A204.1 (cell line): ENCODE measurements around the gene TTLL8.

Experiments
- FAIRE-seq: peaks from 2 replicates; lab custom pipeline; 2012; peaks lifted over from hg19 to GRCh38; lab: Jason Lieb, UNC

The TTLL8 gene

GRCh38 chr22:50061141-50061823 lies 3.2 kb upstream of the TTLL8 start:
- no peak for FAIRE-seq

GRCh38 chr22:50060441-50061140 lies 2.5 kb upstream of the TTLL8 start:
- no peak for FAIRE-seq

- no peak for FAIRE-seq
Observed at GRCh38 chr22:50059881-50060262, 1.8 kb upstream of the TTLL8 start.

GRCh38 chr22:50058906-50059880 lies 1.1 kb upstream of the TTLL8 start:
- no peak for FAIRE-seq

GRCh38 chr22:50057278-50058060 lies 629 bp downstream of the TTLL8 start:
- no peak for FAIRE-seq

GRCh38 chr22:50056214-50056972 lies 1.7 kb downstream of the TTLL8 start:
- FAIRE-seq = no peak

GRCh38 chr22:50053861-50054260 lies 4.2 kb downstream of the TTLL8 start:
- no peak for FAIRE-seq

GRCh38 chr22:50051930-50052329 lies 6.2 kb downstream of the TTLL8 start:
- FAIRE-seq = no peak

- no peak for FAIRE-seq
Observed at GRCh38 chr22:50049299-50050195, 8.6 kb downstream of the TTLL8 start.

GRCh38 chr22:50048836-50049235 lies 9.3 kb downstream of the TTLL8 start:
- no peak for FAIRE-seq

GRCh38 chr22:50048061-50048765 lies 9.9 kb downstream of the TTLL8 start:
- FAIRE-seq = no peak

- no peak for FAIRE-seq
Observed at GRCh38 chr22:50047346-50047745, 10.8 kb downstream of the TTLL8 start.

- no peak for FAIRE-seq
Observed at GRCh38 chr22:50046481-50047245, 11.4 kb downstream of the TTLL8 start.

- FAIRE-seq = no peak
Observed at GRCh38 chr22:50046019-50046415, 12.1 kb downstream of the TTLL8 start.

- no peak for FAIRE-seq
Observed at GRCh38 chr22:50045211-50046018, 12.7 kb downstream of the TTLL8 start.

GRCh38 chr22:50044485-50045118 lies 13.5 kb downstream of the TTLL8 start:
- FAIRE-seq = no peak

- no peak for FAIRE-seq
Observed at GRCh38 chr22:50041361-50042065, 16.6 kb downstream of the TTLL8 start.
